ENCODE results near the gene PDE11A. TPM values are rescaled to one million over a fixed set of nuclear protein-coding genes. Genes with fewer than 3 reads are reported as not detected.

The PDE11A gene
- total RNA-seq, 2 experiments from 2014 or later: not detected

GRCh38 chr2:177759443-177759842 is 313.1 kb downstream of the PDE11A start:
- no peak for ATAC-seq
- POLR2A ChIA-PET: no interaction called here
- Mint-ChIP-seq H3K27ac (no peak overlapping the region), H3K9me3 (no peaks in the 10 kb centered on the region), H3K4me3 (no peak overlapping the region), H3K36me3 (ENCODE audit: low read depth) (no peaks in the 10 kb centered on the region), H3K27me3 (peaks cover 14% of the 10 kb centered on the region), H3K4me1 (ENCODE audit: low read depth) (peaks cover 2% of the 10 kb centered on the region)
- no peak for DNase-seq
- CTCF ChIA-PET: interaction anchor here (0.9 to 2.3 kb wide), 5 partner anchors 9 to 595 kb away, joined by 3 to 6 read pairs (median 3); no protein-coding TSS in a partner anchor
- intact Hi-C loops (cut with micrococcal nuclease): no loop called here
- no peak for TF ChIP-seq CTCF (IDR thresholded peaks at IDR 0.05)

DNA sequence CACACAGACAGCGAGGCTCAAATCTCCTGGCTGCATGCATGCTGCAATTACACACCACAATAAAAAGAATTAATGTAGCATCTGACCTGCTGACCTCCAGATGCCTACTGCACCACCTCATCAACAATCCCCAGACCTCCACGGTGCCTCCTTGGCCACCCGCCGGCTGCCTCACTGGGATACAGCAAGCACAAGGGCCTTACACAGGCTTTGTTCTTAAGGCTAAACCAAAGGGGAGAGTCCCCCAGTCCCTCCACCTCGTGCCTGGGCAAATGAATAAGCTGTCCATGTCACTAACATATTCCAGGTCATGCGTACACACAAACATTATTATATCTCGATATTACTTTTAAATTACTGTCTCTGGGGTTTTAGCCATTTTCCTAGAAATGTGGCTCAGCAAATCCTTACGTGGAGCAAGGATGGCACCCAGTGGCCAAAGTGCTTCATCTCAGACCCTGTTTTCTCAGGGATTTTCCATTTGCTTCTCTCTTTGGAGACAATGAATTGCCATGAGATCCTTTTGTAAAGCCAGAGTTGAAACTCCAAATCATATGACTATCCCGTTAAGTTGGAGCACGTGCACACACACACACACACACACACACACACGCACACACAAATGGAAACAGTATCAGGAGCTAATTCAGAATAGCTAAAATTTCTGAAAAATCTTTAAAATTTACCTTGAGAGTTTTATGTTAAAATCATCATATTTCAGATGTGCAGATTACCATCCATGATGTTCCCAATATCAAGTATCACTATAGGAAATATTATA is 313.8 kb downstream of the PDE11A start:
- Mint-ChIP-seq H3K36me3 (ENCODE audit: low read depth) (no peaks in the 10 kb centered on the region), H3K9me3 (no peaks in the 10 kb centered on the region), H3K27ac (no peak overlapping the region), H3K4me3 (no peak overlapping the region), H3K4me1 (ENCODE audit: low read depth) (peaks cover 2% of the 10 kb centered on the region), H3K27me3 (peaks cover 14% of the 10 kb centered on the region)
- intact Hi-C loops (cut with micrococcal nuclease): no loop called here
- TF ChIP-seq CTCF (IDR thresholded peaks at IDR 0.05): no peak
- ATAC-seq (no peak), DNase-seq (peak; percentile 4)
- ChIA-PET POLR2A (no interaction called here), CTCF (interaction anchor here (0.9 to 2.3 kb wide), 5 partner anchors 9 to 594 kb away, joined by 3 to 6 read pairs (median 3); no protein-coding TSS in a partner anchor)

DNA sequence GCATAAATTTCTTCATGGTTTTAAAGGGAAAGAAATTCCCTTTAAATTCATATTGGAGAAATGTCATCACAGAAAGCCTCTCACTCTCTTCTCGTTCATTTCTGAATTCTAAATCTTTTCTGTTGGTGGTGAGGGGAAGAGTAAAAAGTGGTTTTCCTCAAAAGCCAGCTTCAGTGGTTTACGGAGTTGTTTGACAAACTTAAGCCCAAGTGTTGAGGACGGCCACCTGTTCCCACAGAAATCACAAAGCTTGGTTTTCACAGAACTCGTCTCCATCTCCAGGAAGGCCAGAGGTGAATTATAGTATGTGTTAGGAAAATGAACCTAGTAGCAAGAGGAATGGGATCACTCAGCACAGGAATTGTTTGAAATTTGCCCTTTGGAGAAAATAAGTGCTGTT is 316.2 kb downstream of the PDE11A start:
- intact Hi-C loops (cut with micrococcal nuclease): no loop called here
- no peak overlapping the region for H3K4me3 Mint-ChIP-seq
- no peak for ATAC-seq
- H3K27me3 Mint-ChIP-seq: peaks cover 11% of the 10 kb centered on the region
- TF ChIP-seq CTCF (IDR thresholded peaks at IDR 0.05): no peak
- no peak for DNase-seq
- no peaks in the 10 kb centered on the region for H3K4me1 Mint-ChIP-seq (ENCODE audit: low read depth)
- no peaks in the 10 kb centered on the region for H3K36me3 Mint-ChIP-seq (ENCODE audit: low read depth)
- ChIA-PET CTCF (interaction anchor here (1.0 kb wide), 1 partner anchor 9 kb away, joined by 3 read pairs; no protein-coding TSS in a partner anchor), POLR2A (no interaction called here)
- H3K9me3 Mint-ChIP-seq: no peaks in the 10 kb centered on the region
- H3K27ac Mint-ChIP-seq: no peak overlapping the region

GRCh38 chr2:177754492-177754873 is 318.1 kb downstream of the PDE11A start:
- H3K27ac Mint-ChIP-seq: no peak overlapping the region
- no peak for TF ChIP-seq CTCF (IDR thresholded peaks at IDR 0.05)
- intact Hi-C loops (cut with micrococcal nuclease): no loop called here
- ChIA-PET POLR2A (no interaction called here), CTCF (interaction anchor here (0.8 to 1.4 kb wide), 2 partner anchors 8 to 15 kb away, joined by 3 to 10 read pairs; no protein-coding TSS in a partner anchor)
- DNase-seq: no peak
- peaks cover 7% of the 10 kb centered on the region for H3K27me3 Mint-ChIP-seq
- no peak for ATAC-seq
- H3K36me3 Mint-ChIP-seq (ENCODE audit: low read depth): no peaks in the 10 kb centered on the region
- H3K4me1 Mint-ChIP-seq (ENCODE audit: low read depth): no peaks in the 10 kb centered on the region
- no peak overlapping the region for H3K4me3 Mint-ChIP-seq
- no peaks in the 10 kb centered on the region for H3K9me3 Mint-ChIP-seq
